IgD-negative memory B cell (primary cell): ENCODE results near the gene RFX4. TPM values are rescaled to one million over a fixed set of nuclear protein-coding genes. Genes with fewer than 3 reads are reported as not detected.
"Not testable (repeated sequence)": the region's sequence is repeated elsewhere in the genome, so short reads cannot be mapped to it uniquely, and the experiment has no call there.

Source experiments
- H3K27ac Mint-ChIP-seq, 3 donors: one replicate each; pipeline ENCODE4 v1.8.0; 2020 to 2022; ENCODE audit warnings: mild to moderate bottlenecking in 3 of 3, mixed read lengths in 3 of 3, moderate library complexity in 1 of 3
- H3K27me3 Mint-ChIP-seq: one replicate; pipeline ENCODE4 v1.8.0; 2021; ENCODE audit warnings: mixed read lengths
- H3K36me3 Mint-ChIP-seq: one replicate; pipeline ENCODE4 v1.8.0; 2020; ENCODE audit warnings: mild to moderate bottlenecking, mixed read lengths
- H3K4me1 Mint-ChIP-seq, 3 donors: one replicate each; pipeline ENCODE4 v1.8.0; 2020 to 2022; ENCODE audit warnings: mixed read lengths in 3 of 3, mild to moderate bottlenecking in 1 of 3
- H3K4me3 Mint-ChIP-seq, 4 donors: one replicate each; pipeline ENCODE4 v1.8.0; 2020 to 2022; ENCODE audit warnings: mild to moderate bottlenecking in 4 of 4, mixed read lengths in 4 of 4, moderate library complexity in 3 of 4
- H3K9me3 Mint-ChIP-seq, 3 donors: one replicate each; pipeline ENCODE4 v1.8.0; 2020 to 2021; ENCODE audit warnings: mixed read lengths in 3 of 3, mild to moderate bottlenecking in 1 of 3
- polyA plus RNA-seq: library from polyadenylated mRNA; unstranded; fragments of 300-500 nt; fragmentation: Illumina TruSeq; gene quantifications from one replicate; pipeline ENCODE4 v1.2.3, GENCODE V29; 2021

The RFX4 gene
- polyA plus RNA-seq, 1 donor from 2014 or later: not detected

GRCh38 chr12:106712768-106713167 is 130.0 kb downstream of the RFX4 start:
- no peak overlapping the region for H3K27ac Mint-ChIP-seq
- no peaks in the 10 kb centered on the region for H3K36me3 Mint-ChIP-seq
- peaks cover 15% of the 10 kb centered on the region for H3K27me3 Mint-ChIP-seq
- no peaks in the 10 kb centered on the region for H3K9me3 Mint-ChIP-seq
- no peak overlapping the region for H3K4me3 Mint-ChIP-seq
- H3K4me1 Mint-ChIP-seq: no peaks in the 10 kb centered on the region

- Mint-ChIP-seq H3K9me3 (no peaks in the 10 kb centered on the region), H3K4me1 (no peaks in the 10 kb centered on the region), H3K4me3 (no peak overlapping the region), H3K36me3 (no peaks in the 10 kb centered on the region), H3K27me3 (peaks cover 15% of the 10 kb centered on the region), H3K27ac (no peak overlapping the region)
Measured at GRCh38 chr12:106714926-106715325, 132.1 kb downstream of the RFX4 start.

DNA sequence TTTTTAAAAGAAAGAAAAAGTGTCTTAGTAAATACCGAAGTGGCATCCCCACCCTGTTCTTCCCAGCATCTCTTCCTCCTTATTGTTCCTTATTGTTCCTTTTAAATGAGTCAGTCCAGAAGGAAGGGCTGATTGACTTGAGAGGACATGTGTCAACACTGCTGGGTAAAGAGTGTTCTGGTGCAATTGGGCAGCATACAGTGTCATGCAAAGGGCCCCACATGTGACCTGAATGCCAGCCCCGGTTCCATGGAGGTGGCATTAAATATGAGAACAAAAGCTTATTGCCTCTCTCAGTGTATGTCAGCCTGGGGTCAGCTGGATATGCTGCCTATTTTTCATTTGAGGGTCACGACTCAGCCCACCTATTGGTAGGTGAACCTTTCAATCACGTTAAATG is 132.8 kb downstream of the RFX4 start:
- Mint-ChIP-seq H3K36me3 (no peaks in the 10 kb centered on the region), H3K4me1 (no peaks in the 10 kb centered on the region), H3K9me3 (no peaks in the 10 kb centered on the region), H3K4me3 (no peak overlapping the region), H3K27ac (no peak overlapping the region), H3K27me3 (peaks cover 14% of the 10 kb centered on the region)

GRCh38 chr12:106717673-106718072 is 134.9 kb downstream of the RFX4 start:
- H3K4me1 Mint-ChIP-seq: no peaks in the 10 kb centered on the region
- no peak overlapping the region for H3K27ac Mint-ChIP-seq
- H3K4me3 Mint-ChIP-seq: no peak overlapping the region
- H3K36me3 Mint-ChIP-seq: no peaks in the 10 kb centered on the region
- H3K27me3 Mint-ChIP-seq: peaks cover 8% of the 10 kb centered on the region
- H3K9me3 Mint-ChIP-seq: no peaks in the 10 kb centered on the region

GRCh38 chr12:106719879-106720278 is 137.1 kb downstream of the RFX4 start:
- no peak overlapping the region for H3K4me3 Mint-ChIP-seq
- H3K27me3 Mint-ChIP-seq: peaks cover 7% of the 10 kb centered on the region

DNA sequence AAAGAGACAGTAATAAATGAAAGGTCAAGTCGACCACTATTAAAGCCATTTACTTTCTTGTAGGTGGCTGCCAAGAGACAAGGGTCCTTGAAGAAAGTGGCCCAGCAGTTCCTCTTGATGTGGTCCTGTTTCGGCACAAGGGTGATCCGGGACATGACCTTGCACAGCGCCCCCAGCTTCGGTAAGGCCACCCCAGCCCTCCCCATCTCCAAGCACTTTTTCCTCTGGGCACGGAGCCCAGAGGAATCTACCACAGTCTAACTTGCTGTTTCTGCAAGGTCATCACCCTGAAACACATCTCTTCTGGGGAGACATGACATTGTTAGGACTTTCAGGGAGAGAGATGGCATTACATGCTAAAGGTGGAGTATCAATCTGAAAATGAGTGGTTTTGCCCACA is 137.9 kb downstream of the RFX4 start:
- Mint-ChIP-seq H3K36me3 (peaks cover 1% of the 10 kb centered on the region), H3K27me3 (peaks cover 7% of the 10 kb centered on the region), H3K9me3 (no peaks in the 10 kb centered on the region), H3K27ac (no peak overlapping the region), H3K4me3 (no peak overlapping the region), H3K4me1 (peaks cover 0 to 1% (median 0%) of the 10 kb centered on the region in 3 donors)

More at GRCh38 chr12:106719879-106720278, 137.1 kb downstream of the RFX4 start:
- Mint-ChIP-seq H3K27ac (no peak overlapping the region), H3K9me3 (no peaks in the 10 kb centered on the region), H3K36me3 (peaks cover 1% of the 10 kb centered on the region), H3K4me1 (no peaks in the 10 kb centered on the region)

GRCh38 chr12:106721915-106722314 is 139.1 kb downstream of the RFX4 start:
- Mint-ChIP-seq H3K27me3 (peaks cover 2% of the 10 kb centered on the region), H3K9me3 (no peaks in the 10 kb centered on the region), H3K27ac (no peak overlapping the region), H3K36me3 (peaks cover 1% of the 10 kb centered on the region), H3K4me1 (peaks cover 0 to 1% (median 0%) of the 10 kb centered on the region in 3 donors), H3K4me3 (no peak overlapping the region)

DNA sequence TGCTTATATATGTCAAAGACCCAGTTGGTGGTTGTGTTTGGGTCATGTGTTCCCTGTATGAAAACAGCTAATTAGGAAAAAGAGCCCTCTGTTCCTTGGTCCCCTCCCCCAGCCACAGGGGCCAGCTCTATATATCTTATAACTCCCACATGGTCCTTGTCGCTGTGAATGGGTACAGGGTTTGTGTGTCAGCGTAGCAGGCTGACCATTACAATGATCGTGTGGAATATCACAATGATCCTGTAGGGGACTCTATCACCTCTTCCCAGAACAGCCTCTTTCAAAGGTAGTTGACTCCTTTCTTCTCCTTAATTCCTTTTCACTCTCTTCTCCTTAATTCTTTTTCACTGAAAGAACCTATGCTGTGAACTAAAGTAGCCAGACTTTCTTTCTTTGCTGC is 140.0 kb downstream of the RFX4 start:
- Mint-ChIP-seq H3K4me1 (peaks cover 0 to 1% (median 0%) of the 10 kb centered on the region in 3 donors), H3K9me3 (no peaks in the 10 kb centered on the region), H3K27me3 (no peaks in the 10 kb centered on the region), H3K36me3 (peaks cover 1% of the 10 kb centered on the region), H3K27ac (no peak overlapping the region), H3K4me3 (no peak overlapping the region)

DNA sequence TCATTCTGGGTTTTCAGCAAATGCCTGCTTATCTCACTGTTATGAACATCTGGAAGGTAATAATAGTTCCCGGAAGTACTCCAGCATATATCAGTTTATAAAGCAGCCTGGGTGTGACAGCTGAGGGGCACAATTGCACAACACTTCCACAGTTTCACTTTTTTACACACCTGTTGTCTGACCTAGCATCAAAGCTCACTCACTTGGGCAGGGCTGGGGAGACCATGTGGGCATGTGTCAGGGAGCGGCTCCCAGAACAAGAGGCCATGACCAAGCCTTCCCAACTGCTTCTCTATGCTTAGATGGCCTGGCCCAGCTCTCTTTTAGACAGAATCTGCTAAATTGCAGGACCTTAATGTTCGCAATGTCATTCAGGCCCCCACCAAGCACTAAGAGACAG is 140.6 kb downstream of the RFX4 start:
- H3K36me3 Mint-ChIP-seq: peaks cover 1% of the 10 kb centered on the region
- H3K4me3 Mint-ChIP-seq: no peak overlapping the region
- H3K4me1 Mint-ChIP-seq: peaks cover 0 to 1% (median 0%) of the 10 kb centered on the region in 3 donors
- H3K9me3 Mint-ChIP-seq: no peaks in the 10 kb centered on the region
- no peak overlapping the region for H3K27ac Mint-ChIP-seq
- H3K27me3 Mint-ChIP-seq: no peaks in the 10 kb centered on the region

GRCh38 chr12:106724116-106724515 is 141.3 kb downstream of the RFX4 start:
- H3K27ac Mint-ChIP-seq: no peak overlapping the region

GRCh38 chr12:106724934-106725333 is 142.1 kb downstream of the RFX4 start:
- no peaks in the 10 kb centered on the region for H3K27me3 Mint-ChIP-seq
- H3K4me3 Mint-ChIP-seq: no peak overlapping the region
- peaks cover 0 to 3% (median 0%) of the 10 kb centered on the region in 3 donors for H3K9me3 Mint-ChIP-seq
- peaks cover 0 to 1% (median 0%) of the 10 kb centered on the region in 3 donors for H3K4me1 Mint-ChIP-seq
- peaks cover 4% of the 10 kb centered on the region for H3K36me3 Mint-ChIP-seq
- H3K27ac Mint-ChIP-seq: no peak overlapping the region

More at GRCh38 chr12:106724116-106724515, 141.3 kb downstream of the RFX4 start:
- H3K27me3 Mint-ChIP-seq: no peaks in the 10 kb centered on the region
- no peaks in the 10 kb centered on the region for H3K9me3 Mint-ChIP-seq
- H3K4me1 Mint-ChIP-seq: peaks cover 0 to 1% (median 0%) of the 10 kb centered on the region in 3 donors
- H3K36me3 Mint-ChIP-seq: peaks cover 4% of the 10 kb centered on the region
- H3K4me3 Mint-ChIP-seq: no peak overlapping the region

- H3K36me3 Mint-ChIP-seq, H3K4me1 Mint-ChIP-seq, H3K4me3 Mint-ChIP-seq, H3K27me3 Mint-ChIP-seq, H3K9me3 Mint-ChIP-seq, H3K27ac Mint-ChIP-seq: not testable (repeated sequence)
Measured at GRCh38 chr12:106726603-106727202, 143.9 kb downstream of the RFX4 start.

DNA sequence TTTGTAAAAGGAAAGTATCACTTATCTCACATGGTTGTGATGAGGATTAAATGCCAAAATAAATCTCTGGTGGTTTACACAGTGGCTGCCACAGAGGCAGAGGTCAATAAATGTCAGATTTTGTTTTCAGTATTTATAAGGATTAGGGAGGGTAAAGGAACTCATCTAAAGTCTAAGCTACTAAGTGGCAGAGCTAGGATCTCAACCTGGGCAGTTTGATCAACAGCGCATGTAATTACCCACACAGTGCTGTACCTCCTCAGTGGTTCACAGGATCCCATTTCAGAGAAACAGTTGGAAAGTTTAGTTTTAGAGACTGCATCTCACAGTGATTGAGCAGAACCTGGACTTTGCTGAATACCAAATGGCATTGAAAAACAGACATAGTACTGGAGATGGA is 146.8 kb downstream of the RFX4 start:
- Mint-ChIP-seq H3K4me1 (peaks cover 0 to 1% (median 0%) of the 10 kb centered on the region in 3 donors), H3K27ac (no peak overlapping the region), H3K36me3 (peaks cover 3% of the 10 kb centered on the region), H3K27me3 (peaks cover 2% of the 10 kb centered on the region), H3K4me3 (no peak overlapping the region), H3K9me3 (peaks cover 0 to 3% (median 0%) of the 10 kb centered on the region in 3 donors)

DNA sequence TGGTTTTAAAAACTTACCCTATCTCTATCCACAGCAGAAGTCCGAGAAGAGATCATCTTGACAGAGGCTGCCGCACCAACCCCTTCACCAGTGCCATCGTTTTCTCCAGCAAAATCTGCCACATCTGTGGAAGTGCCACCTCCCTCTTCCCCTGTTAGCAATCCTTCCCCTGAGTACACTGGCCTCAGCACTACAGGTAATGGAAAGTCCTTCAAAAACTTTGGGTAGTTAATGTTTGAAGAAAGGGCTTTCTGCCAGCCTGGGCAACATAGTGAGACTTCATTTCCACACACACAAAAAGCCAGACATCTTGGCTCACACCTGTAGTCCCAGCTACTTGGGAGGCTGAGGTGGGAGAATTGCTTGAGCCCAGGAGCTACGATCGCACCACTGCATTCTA is 150.1 kb downstream of the RFX4 start:
- H3K27me3 Mint-ChIP-seq: peaks cover 2% of the 10 kb centered on the region
- H3K4me1 Mint-ChIP-seq: no peaks in the 10 kb centered on the region
- no peak overlapping the region for H3K27ac Mint-ChIP-seq
- peak overlapping the region in 1 of 4 donors; percentile 3 for H3K4me3 Mint-ChIP-seq
- H3K9me3 Mint-ChIP-seq: peaks cover 0 to 3% (median 0%) of the 10 kb centered on the region in 3 donors
- peaks cover 3% of the 10 kb centered on the region for H3K36me3 Mint-ChIP-seq

DNA sequence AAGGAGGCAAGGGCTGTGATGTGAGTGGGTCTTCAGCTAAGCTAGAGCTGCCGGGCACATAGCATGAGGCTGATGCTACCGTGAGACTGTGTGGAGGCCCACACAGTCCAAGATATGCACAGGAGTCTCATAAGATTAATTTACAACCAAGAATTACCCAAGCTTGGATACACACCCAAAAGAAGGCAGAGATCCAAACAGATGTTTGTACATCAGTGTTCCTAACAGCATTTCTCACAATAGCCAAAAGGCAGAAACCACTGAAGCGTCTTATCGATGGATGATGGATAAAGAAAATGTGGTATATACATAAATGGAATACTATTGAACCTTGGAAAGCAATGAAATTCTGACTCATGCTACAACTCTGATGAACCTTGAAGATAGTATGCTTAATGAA is 150.9 kb downstream of the RFX4 start:
- Mint-ChIP-seq H3K9me3 (peaks cover 0 to 3% (median 0%) of the 10 kb centered on the region in 3 donors), H3K27ac (no peak overlapping the region), H3K4me1 (no peaks in the 10 kb centered on the region), H3K36me3 (peaks cover 3% of the 10 kb centered on the region), H3K27me3 (peaks cover 2% of the 10 kb centered on the region), H3K4me3 (no peak overlapping the region)
